ENCODE data around the gene REPS2. TPM values are rescaled to one million over a fixed set of nuclear protein-coding genes. Genes with fewer than 3 reads are reported as not detected.

REPS2 gene
- total and polyA plus RNA-seq, 3 experiments from 2014 or later = 0.02 to 0.49 (median 0.11) TPM

DNA sequence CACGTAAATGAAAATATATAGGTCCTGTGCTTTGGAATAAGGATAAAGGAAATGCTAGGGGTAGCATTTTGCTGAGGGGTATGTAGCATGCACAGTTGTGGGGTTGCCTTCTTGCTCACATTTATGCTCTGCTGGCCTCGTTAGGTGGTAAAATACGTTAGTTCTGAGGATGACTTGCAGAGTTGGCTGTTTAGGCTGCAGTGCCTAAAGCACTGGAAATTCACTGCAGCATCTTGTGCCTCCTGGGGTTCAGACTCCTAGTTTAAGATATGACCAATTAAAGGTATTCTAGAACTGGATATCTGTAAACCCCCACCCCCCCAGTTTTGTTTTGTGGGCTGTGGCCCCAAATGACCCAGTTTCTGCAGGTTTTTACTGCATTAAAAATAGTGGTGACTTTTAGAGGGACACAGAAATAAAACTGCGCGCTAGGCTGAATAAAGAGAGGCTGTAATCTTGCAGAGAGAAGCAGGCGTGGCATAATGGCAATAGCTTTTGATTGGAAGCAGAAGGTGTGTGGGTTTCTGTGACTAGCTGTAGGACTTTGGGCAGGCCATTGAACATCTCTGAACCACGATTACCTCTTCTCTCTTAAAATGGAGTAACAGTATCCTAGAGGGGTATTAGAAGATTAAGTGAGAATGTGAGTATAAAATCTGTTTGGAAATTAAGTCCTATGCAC lies 79.3 kb downstream of the REPS2 start:
- Histone ChIP-seq H3K27me3 (ENCODE audit: insufficient read depth, low read length, poor library complexity, severe bottlenecking) (no peaks in the 10 kb centered on the region), H3K36me3 (ENCODE audit: insufficient read depth, low read length) (no peaks in the 10 kb centered on the region), H3K4me3 (ENCODE audit: low read length) (no peak overlapping the region), H3K9me3 (ENCODE audit: low read length) (no peaks in the 10 kb centered on the region), H3K27ac (ENCODE audit: low read depth, low read length) (no peak overlapping the region), H3K4me1 (ENCODE audit: insufficient read depth, low read length) (no peaks in the 10 kb centered on the region)
- H3K36me3 Mint-ChIP-seq = no peaks in the 10 kb centered on the region
- POLR2A ChIA-PET = no interaction called here
- no peaks in the 10 kb centered on the region for H3K4me1 Mint-ChIP-seq
- no peak overlapping the region for H3K27ac Mint-ChIP-seq
- H3K27me3 Mint-ChIP-seq = peaks cover 0 to 4% of the 10 kb centered on the region in 2 donors
- peak overlapping the region in 1 of 7 donors; percentile 13 for H3K4me3 Mint-ChIP-seq
- CTCF ChIA-PET = no interaction called here
- H3K9me3 Mint-ChIP-seq = no peaks in the 10 kb centered on the region
- no peak for DNase-seq

DNA sequence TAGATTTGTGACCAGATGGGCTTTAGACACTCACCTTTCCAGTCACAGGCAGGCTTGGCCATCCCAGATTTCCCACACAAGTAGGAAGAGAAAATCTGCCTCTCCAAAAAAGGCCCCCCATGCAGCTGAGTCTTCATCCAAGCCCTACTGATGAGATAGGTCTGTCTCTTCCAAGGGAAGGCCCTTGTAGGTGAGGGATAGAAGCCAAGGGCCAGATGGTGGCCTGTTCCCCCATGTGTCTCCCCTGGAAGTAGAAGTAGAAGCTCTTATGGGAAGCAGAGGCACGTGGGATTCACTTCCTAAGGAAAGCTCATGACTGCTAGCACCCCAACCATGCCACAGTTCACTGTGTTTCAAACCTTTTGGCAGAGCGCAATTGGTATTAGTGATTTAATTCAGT lies 81.5 kb downstream of the REPS2 start:
- CTCF ChIA-PET = no interaction called here
- POLR2A ChIA-PET = no interaction called here

DNA sequence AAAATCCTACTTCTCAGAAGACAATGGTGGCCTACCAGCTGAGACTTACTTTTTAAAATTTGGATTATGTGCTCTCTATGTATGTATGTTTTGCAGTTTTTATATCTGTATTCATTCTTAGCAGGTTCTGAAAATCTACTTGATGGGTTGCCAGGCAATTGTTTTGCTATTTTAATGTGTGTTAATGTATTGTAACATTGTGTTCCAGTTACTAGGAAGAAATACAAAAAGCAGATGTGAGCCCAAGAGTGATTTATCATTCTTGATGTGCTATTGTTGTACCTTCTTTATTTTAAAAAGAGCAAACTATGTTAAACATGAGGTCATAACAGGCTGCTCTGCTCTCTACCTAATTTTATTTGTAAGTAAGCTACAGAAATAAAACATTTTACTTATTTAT lies 81.9 kb downstream of the REPS2 start:
- H3K27ac Mint-ChIP-seq = no peak overlapping the region
- no peak for DNase-seq
- no peaks in the 10 kb centered on the region for H3K27me3 ChIP-seq (ENCODE audit: insufficient read depth, low read length, poor library complexity, severe bottlenecking)
- ChIA-PET POLR2A (no interaction called here), CTCF (no interaction called here)
- H3K4me3 Mint-ChIP-seq = no peak overlapping the region
- no peaks in the 10 kb centered on the region for H3K36me3 ChIP-seq (ENCODE audit: insufficient read depth, low read length)
- H3K27ac ChIP-seq (ENCODE audit: low read depth, low read length) = no peak overlapping the region
- no peaks in the 10 kb centered on the region for H3K36me3 Mint-ChIP-seq
- no peaks in the 10 kb centered on the region for H3K9me3 ChIP-seq (ENCODE audit: low read length)
- H3K9me3 Mint-ChIP-seq = no peaks in the 10 kb centered on the region
- H3K4me3 ChIP-seq (ENCODE audit: low read length) = no peak overlapping the region
- no peaks in the 10 kb centered on the region for H3K4me1 ChIP-seq (ENCODE audit: insufficient read depth, low read length)
- no peaks in the 10 kb centered on the region for H3K4me1 Mint-ChIP-seq
- H3K27me3 Mint-ChIP-seq = peaks cover 0 to 9% of the 10 kb centered on the region in 2 donors

More for the DNA sequence above, 81.5 kb downstream of the REPS2 start:
- Histone ChIP-seq H3K27me3 (ENCODE audit: insufficient read depth, low read length, poor library complexity, severe bottlenecking) (no peaks in the 10 kb centered on the region), H3K27ac (ENCODE audit: low read depth, low read length) (no peak overlapping the region), H3K4me3 (ENCODE audit: low read length) (no peak overlapping the region), H3K4me1 (ENCODE audit: insufficient read depth, low read length) (no peaks in the 10 kb centered on the region), H3K9me3 (ENCODE audit: low read length) (no peaks in the 10 kb centered on the region), H3K36me3 (ENCODE audit: insufficient read depth, low read length) (no peaks in the 10 kb centered on the region)
- Mint-ChIP-seq H3K9me3 (no peaks in the 10 kb centered on the region), H3K27me3 (peaks cover 0 to 5% of the 10 kb centered on the region in 2 donors), H3K36me3 (no peaks in the 10 kb centered on the region), H3K4me3 (no peak overlapping the region), H3K4me1 (no peaks in the 10 kb centered on the region), H3K27ac (no peak overlapping the region)
- no peak for DNase-seq

DNA sequence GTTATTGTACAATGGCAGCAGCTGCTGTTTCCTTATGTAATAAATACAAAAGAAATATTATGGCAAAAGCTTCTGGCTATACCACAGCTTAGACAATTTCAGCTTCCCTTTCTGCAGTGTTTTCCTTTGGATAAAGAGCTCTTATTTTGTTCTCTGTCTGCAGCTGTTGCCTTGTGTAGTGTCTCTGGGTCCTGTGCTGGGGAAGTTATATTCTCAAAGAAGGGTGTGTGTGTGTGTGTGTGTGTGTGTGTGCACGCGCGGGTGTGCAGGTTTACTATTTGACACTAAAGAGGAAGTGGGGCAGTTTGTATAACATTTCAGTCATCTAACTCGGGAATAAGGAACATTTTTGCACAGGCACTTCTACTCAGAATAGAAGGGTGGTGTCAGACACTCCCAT lies 83.6 kb downstream of the REPS2 start:
- Histone ChIP-seq H3K36me3 (ENCODE audit: insufficient read depth, low read length) (no peaks in the 10 kb centered on the region), H3K27ac (ENCODE audit: low read depth, low read length) (no peak overlapping the region), H3K9me3 (ENCODE audit: low read length) (no peaks in the 10 kb centered on the region), H3K4me1 (ENCODE audit: insufficient read depth, low read length) (no peaks in the 10 kb centered on the region), H3K27me3 (ENCODE audit: insufficient read depth, low read length, poor library complexity, severe bottlenecking) (no peaks in the 10 kb centered on the region), H3K4me3 (ENCODE audit: low read length) (no peak overlapping the region)
- ChIA-PET CTCF (no interaction called here), POLR2A (no interaction called here)
- H3K36me3 Mint-ChIP-seq = no peaks in the 10 kb centered on the region
- H3K4me3 Mint-ChIP-seq = no peak overlapping the region
- no peaks in the 10 kb centered on the region for H3K4me1 Mint-ChIP-seq
- no peak overlapping the region for H3K27ac Mint-ChIP-seq
- no peaks in the 10 kb centered on the region for H3K9me3 Mint-ChIP-seq
- DNase-seq = no peak
- peaks cover 0 to 15% of the 10 kb centered on the region in 2 donors for H3K27me3 Mint-ChIP-seq

DNA sequence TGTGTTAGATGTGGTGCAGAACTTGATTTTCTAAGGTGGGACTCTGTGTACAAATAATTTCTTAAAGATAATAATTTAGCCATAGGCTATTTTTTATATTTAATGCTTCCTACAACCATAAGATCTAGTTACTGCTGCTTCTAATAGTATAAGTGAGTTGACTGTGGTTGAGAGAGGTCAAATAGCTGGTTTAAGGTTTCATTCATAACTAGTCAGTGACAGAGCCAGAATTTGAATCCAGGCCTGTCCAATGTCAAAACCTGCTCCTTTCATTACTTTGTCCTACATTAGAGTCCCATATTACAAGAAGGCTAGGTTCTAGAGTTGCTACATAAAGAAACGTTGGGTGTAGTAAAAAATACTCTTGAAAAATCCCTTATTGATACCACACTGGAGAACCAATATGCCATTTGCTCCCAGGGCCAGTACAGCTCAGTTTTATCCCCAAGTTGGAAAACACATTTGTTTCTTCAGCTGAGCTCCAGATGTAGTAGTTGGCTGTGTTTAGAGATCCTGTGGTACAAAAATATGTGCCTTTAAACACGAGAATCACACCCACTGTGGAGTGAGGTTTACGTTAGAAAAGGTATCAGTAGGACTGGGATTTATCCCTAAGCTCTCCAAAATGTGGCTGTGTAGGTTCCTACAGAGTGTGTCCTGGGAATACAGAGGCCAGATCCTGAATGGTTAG lies 84.3 kb downstream of the REPS2 start:
- DNase-seq = no peak
- Mint-ChIP-seq H3K9me3 (no peaks in the 10 kb centered on the region), H3K27ac (no peak overlapping the region), H3K36me3 (no peaks in the 10 kb centered on the region), H3K4me1 (no peaks in the 10 kb centered on the region), H3K27me3 (peaks cover 0 to 18% of the 10 kb centered on the region in 2 donors), H3K4me3 (no peak overlapping the region)
- Histone ChIP-seq H3K27me3 (ENCODE audit: insufficient read depth, low read length, poor library complexity, severe bottlenecking) (no peaks in the 10 kb centered on the region), H3K27ac (ENCODE audit: low read depth, low read length) (no peak overlapping the region), H3K4me1 (ENCODE audit: insufficient read depth, low read length) (no peaks in the 10 kb centered on the region), H3K36me3 (ENCODE audit: insufficient read depth, low read length) (no peaks in the 10 kb centered on the region), H3K9me3 (ENCODE audit: low read length) (no peaks in the 10 kb centered on the region), H3K4me3 (ENCODE audit: low read length) (no peak overlapping the region)
- ChIA-PET POLR2A (no interaction called here), CTCF (no interaction called here)

DNA sequence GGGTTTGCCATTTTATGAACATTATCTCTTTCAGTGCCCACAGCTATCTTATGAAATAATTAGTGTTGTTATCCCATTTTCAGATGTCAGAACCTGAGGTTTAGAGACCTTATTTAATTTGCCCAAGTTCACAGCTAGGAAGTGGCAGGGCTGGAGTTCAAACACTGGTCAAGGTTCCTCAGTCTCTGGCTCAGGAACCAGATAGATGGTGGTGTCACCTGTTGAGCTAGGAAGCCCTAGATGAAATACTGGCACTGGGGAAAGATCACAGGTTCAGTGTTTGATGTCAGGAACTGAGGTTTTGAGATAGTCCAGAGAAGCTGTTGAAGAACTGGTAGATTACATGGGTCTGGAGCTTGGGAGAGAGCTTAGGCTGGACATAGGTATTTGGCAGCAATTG lies 85.4 kb downstream of the REPS2 start:
- no peak overlapping the region for H3K4me3 Mint-ChIP-seq
- no peaks in the 10 kb centered on the region for H3K9me3 Mint-ChIP-seq
- no peaks in the 10 kb centered on the region for H3K36me3 Mint-ChIP-seq
- Histone ChIP-seq H3K27me3 (ENCODE audit: insufficient read depth, low read length, poor library complexity, severe bottlenecking) (no peaks in the 10 kb centered on the region), H3K4me3 (ENCODE audit: low read length) (no peak overlapping the region), H3K27ac (ENCODE audit: low read depth, low read length) (no peak overlapping the region), H3K36me3 (ENCODE audit: insufficient read depth, low read length) (no peaks in the 10 kb centered on the region), H3K4me1 (ENCODE audit: insufficient read depth, low read length) (no peaks in the 10 kb centered on the region), H3K9me3 (ENCODE audit: low read length) (no peaks in the 10 kb centered on the region)
- peaks cover 0 to 17% of the 10 kb centered on the region in 2 donors for H3K27me3 Mint-ChIP-seq
- CTCF ChIA-PET = no interaction called here
- DNase-seq = no peak
- no peaks in the 10 kb centered on the region for H3K4me1 Mint-ChIP-seq
- POLR2A ChIA-PET = no interaction called here
- H3K27ac Mint-ChIP-seq = no peak overlapping the region

DNA sequence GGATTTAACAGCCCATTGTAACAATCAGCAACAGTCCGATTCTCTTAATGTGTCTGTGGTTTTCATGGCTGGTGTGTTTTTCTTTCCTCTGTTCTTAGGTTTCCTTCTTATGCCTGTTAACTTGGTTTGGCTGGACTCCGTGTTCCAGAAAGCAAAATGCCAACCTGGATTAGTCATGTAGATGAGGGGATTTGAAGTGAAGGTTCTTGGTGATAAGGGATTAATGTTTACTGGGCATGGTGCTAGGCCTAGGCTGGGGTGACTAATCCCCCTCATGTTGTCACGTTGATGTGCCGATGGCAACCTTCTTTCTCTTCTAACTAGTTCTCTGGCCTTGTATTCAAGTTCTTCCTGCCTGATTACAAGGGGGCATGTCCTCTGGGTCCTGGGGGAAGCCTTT lies 85.9 kb downstream of the REPS2 start:
- H3K9me3 ChIP-seq (ENCODE audit: low read length) = no peaks in the 10 kb centered on the region
- CTCF ChIA-PET = no interaction called here
- no peak overlapping the region for H3K4me3 ChIP-seq (ENCODE audit: low read length)
- Mint-ChIP-seq H3K4me3 (no peak overlapping the region), H3K27me3 (peaks cover 0 to 17% of the 10 kb centered on the region in 2 donors), H3K4me1 (no peaks in the 10 kb centered on the region), H3K36me3 (no peaks in the 10 kb centered on the region), H3K9me3 (no peaks in the 10 kb centered on the region), H3K27ac (no peak overlapping the region)
- no peak for DNase-seq
- H3K36me3 ChIP-seq (ENCODE audit: insufficient read depth, low read length) = no peaks in the 10 kb centered on the region
- H3K27ac ChIP-seq (ENCODE audit: low read depth, low read length) = no peak overlapping the region
- POLR2A ChIA-PET = no interaction called here
- no peaks in the 10 kb centered on the region for H3K4me1 ChIP-seq (ENCODE audit: insufficient read depth, low read length)
- H3K27me3 ChIP-seq (ENCODE audit: insufficient read depth, low read length, poor library complexity, severe bottlenecking) = no peaks in the 10 kb centered on the region

DNA sequence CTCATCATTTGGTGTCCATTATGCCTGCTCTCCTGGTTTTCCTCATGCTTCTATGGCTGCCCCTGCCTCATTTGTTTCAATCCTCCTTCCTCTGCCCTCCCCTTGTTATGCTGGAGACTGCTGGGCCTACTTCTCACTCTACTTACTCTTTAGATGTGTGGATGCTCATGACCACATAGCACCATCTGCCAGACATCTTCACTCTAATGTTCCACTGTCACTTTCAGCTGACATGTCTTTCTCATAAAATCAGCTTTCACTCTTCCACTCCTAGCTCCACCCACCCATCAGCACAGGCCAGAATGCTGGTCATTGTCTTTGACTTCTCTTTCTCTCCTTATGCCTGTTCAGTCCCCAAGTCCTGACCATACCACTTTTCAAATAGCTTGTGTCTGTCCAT lies 86.8 kb downstream of the REPS2 start:
- no peaks in the 10 kb centered on the region for H3K9me3 ChIP-seq (ENCODE audit: low read length)
- H3K4me1 ChIP-seq (ENCODE audit: insufficient read depth, low read length) = no peaks in the 10 kb centered on the region
- Mint-ChIP-seq H3K27ac (no peak overlapping the region), H3K36me3 (no peaks in the 10 kb centered on the region), H3K27me3 (peaks cover 0 to 17% of the 10 kb centered on the region in 2 donors), H3K9me3 (no peaks in the 10 kb centered on the region), H3K4me3 (no peak overlapping the region), H3K4me1 (no peaks in the 10 kb centered on the region)
- no peaks in the 10 kb centered on the region for H3K27me3 ChIP-seq (ENCODE audit: insufficient read depth, low read length, poor library complexity, severe bottlenecking)
- no peak overlapping the region for H3K4me3 ChIP-seq (ENCODE audit: low read length)
- no peak overlapping the region for H3K27ac ChIP-seq (ENCODE audit: low read depth, low read length)
- no peaks in the 10 kb centered on the region for H3K36me3 ChIP-seq (ENCODE audit: insufficient read depth, low read length)
- DNase-seq = no peak
- CTCF ChIA-PET = no interaction called here
- POLR2A ChIA-PET = no interaction called here

All from CD8-positive, alpha-beta memory T cell (primary cell).